ENCODE results near the gene TESK2.
A peak's percentile ranks its signal among the peaks of the same experiment; 100 is the strongest.
"Not testable (repeated sequence)": the region's sequence is repeated elsewhere in the genome, so short reads cannot be mapped to it uniquely, and the experiment has no call there.

Gene TESK2

GRCh38 chr1:45364294-45364693 lies 126.7 kb downstream of the TESK2 start:
- FAIRE-seq, result no peak

- not testable (repeated sequence) for FAIRE-seq
Measured at GRCh38 chr1:45360981-45361380, 130.0 kb downstream of the TESK2 start.

- peak; percentile 97 for FAIRE-seq
Measured at GRCh38 chr1:45359882-45360513, 131.0 kb downstream of the TESK2 start.

GRCh38 chr1:45356186-45356585 lies 134.8 kb downstream of the TESK2 start:
- FAIRE-seq, result no peak

- FAIRE-seq, result no peak
Measured at GRCh38 chr1:45355683-45356082, 135.3 kb downstream of the TESK2 start.

GRCh38 chr1:45354838-45355237 lies 136.1 kb downstream of the TESK2 start:
- FAIRE-seq, result no peak

- no peak for FAIRE-seq
Measured at GRCh38 chr1:45353685-45354084, 137.3 kb downstream of the TESK2 start.

- FAIRE-seq, result no peak
Measured at GRCh38 chr1:45351508-45351907, 139.5 kb downstream of the TESK2 start.

- no peak for FAIRE-seq
Measured at GRCh38 chr1:45348966-45349677, 141.8 kb downstream of the TESK2 start.

- FAIRE-seq, result no peak
Measured at GRCh38 chr1:45348609-45348965, 142.4 kb downstream of the TESK2 start.

- FAIRE-seq, result no peak
Measured at GRCh38 chr1:45348020-45348419, 142.9 kb downstream of the TESK2 start.

GRCh38 chr1:45346473-45346872 lies 144.5 kb downstream of the TESK2 start:
- no peak for FAIRE-seq

GRCh38 chr1:45345014-45345413 lies 145.9 kb downstream of the TESK2 start:
- FAIRE-seq, result no peak

- FAIRE-seq, result no peak
Measured at GRCh38 chr1:45344499-45344898, 146.5 kb downstream of the TESK2 start.

GRCh38 chr1:45340816-45341466 lies 150.0 kb downstream of the TESK2 start:
- FAIRE-seq, result no peak

GRCh38 chr1:45339789-45340558 lies 151.0 kb downstream of the TESK2 start, which contains the start of the genes MUTYH and TOE1:
Gene MUTYH (minus strand): TSS chr1:45340440. CDS start chr1:45334505, 5,935 bp downstream.
Gene TOE1 (plus strand): TSS chr1:45340170. CDS start chr1:45340253, 83 bp downstream.
- no peak for FAIRE-seq

- no peak for FAIRE-seq
Measured at GRCh38 chr1:45337630-45338325, 153.2 kb downstream of the TESK2 start.

GRCh38 chr1:45335855-45336324 lies 155.1 kb downstream of the TESK2 start:
- no peak for FAIRE-seq

- FAIRE-seq, result no peak
Measured at GRCh38 chr1:45334308-45335245, 156.4 kb downstream of the TESK2 start.

GRCh38 chr1:45332346-45332720 lies 158.6 kb downstream of the TESK2 start:
- FAIRE-seq, result no peak

Measured in A204.1 (cell line).